ENCODE data around the gene AAMP.

The AAMP gene

GRCh38 chr2:218286570-218287459, 16.9 kb upstream of the AAMP start:
- Mint-ChIP-seq H3K4me3 (peak overlapping the region; percentile 92), H3K36me3 (no peaks in the 10 kb centered on the region), H3K27me3 (no peaks in the 10 kb centered on the region), H3K9me3 (ENCODE audit: low read depth) (no peaks in the 10 kb centered on the region), H3K27ac (peak overlapping the region; percentile 98), H3K4me1 (ENCODE audit: low read depth) (peaks cover 85% of the 10 kb centered on the region)

GRCh38 chr2:218285604-218286003, 15.7 kb upstream of the AAMP start:
- Mint-ChIP-seq H3K27me3 (no peaks in the 10 kb centered on the region), H3K4me1 (ENCODE audit: low read depth) (peaks cover 80% of the 10 kb centered on the region), H3K9me3 (ENCODE audit: low read depth) (no peaks in the 10 kb centered on the region), H3K4me3 (peak overlapping the region; percentile 92), H3K27ac (peak overlapping the region; percentile 98), H3K36me3 (no peaks in the 10 kb centered on the region)

- peaks cover 66% of the 10 kb centered on the region for H3K4me1 Mint-ChIP-seq (ENCODE audit: low read depth)
- H3K4me3 Mint-ChIP-seq, result peak overlapping the region; percentile 92
- peak overlapping the region; percentile 98 for H3K27ac Mint-ChIP-seq
- no peaks in the 10 kb centered on the region for H3K27me3 Mint-ChIP-seq
- no peaks in the 10 kb centered on the region for H3K9me3 Mint-ChIP-seq (ENCODE audit: low read depth)
- H3K36me3 Mint-ChIP-seq, result peaks cover 2% of the 10 kb centered on the region
Measured at GRCh38 chr2:218284106-218284811, 14.3 kb upstream of the AAMP start.

GRCh38 chr2:218282173-218282991, 12.4 kb upstream of the AAMP start:
- H3K27ac Mint-ChIP-seq, result peak overlapping the region; percentile 50
- H3K27me3 Mint-ChIP-seq, result no peaks in the 10 kb centered on the region
- peaks cover 50% of the 10 kb centered on the region for H3K4me1 Mint-ChIP-seq (ENCODE audit: low read depth)
- no peak overlapping the region for H3K4me3 Mint-ChIP-seq
- peaks cover 2% of the 10 kb centered on the region for H3K36me3 Mint-ChIP-seq
- no peaks in the 10 kb centered on the region for H3K9me3 Mint-ChIP-seq (ENCODE audit: low read depth)

GRCh38 chr2:218281449-218281848, 11.5 kb upstream of the AAMP start:
- Mint-ChIP-seq H3K9me3 (ENCODE audit: low read depth) (no peaks in the 10 kb centered on the region), H3K27me3 (no peaks in the 10 kb centered on the region), H3K27ac (peak overlapping the region; percentile 90), H3K36me3 (peaks cover 2% of the 10 kb centered on the region), H3K4me3 (no peak overlapping the region), H3K4me1 (ENCODE audit: low read depth) (peaks cover 41% of the 10 kb centered on the region)

GRCh38 chr2:218280260-218280870, 10.4 kb upstream of the AAMP start:
- Mint-ChIP-seq H3K27me3 (no peaks in the 10 kb centered on the region), H3K4me1 (ENCODE audit: low read depth) (peaks cover 30% of the 10 kb centered on the region), H3K27ac (peak overlapping the region; percentile 68), H3K36me3 (peaks cover 2% of the 10 kb centered on the region), H3K4me3 (no peak overlapping the region), H3K9me3 (ENCODE audit: low read depth) (no peaks in the 10 kb centered on the region)

GRCh38 chr2:218278531-218279360, 8.8 kb upstream of the AAMP start:
- H3K27me3 Mint-ChIP-seq, result no peaks in the 10 kb centered on the region
- peaks cover 2% of the 10 kb centered on the region for H3K36me3 Mint-ChIP-seq
- H3K4me3 Mint-ChIP-seq, result no peak overlapping the region
- no peaks in the 10 kb centered on the region for H3K9me3 Mint-ChIP-seq (ENCODE audit: low read depth)
- H3K4me1 Mint-ChIP-seq (ENCODE audit: low read depth), result peaks cover 18% of the 10 kb centered on the region
- H3K27ac Mint-ChIP-seq, result peak overlapping the region; percentile 16

GRCh38 chr2:218277921-218278320, 8.0 kb upstream of the AAMP start:
- Mint-ChIP-seq H3K4me1 (ENCODE audit: low read depth) (peaks cover 14% of the 10 kb centered on the region), H3K4me3 (no peak overlapping the region), H3K9me3 (ENCODE audit: low read depth) (no peaks in the 10 kb centered on the region), H3K27me3 (no peaks in the 10 kb centered on the region), H3K27ac (no peak overlapping the region), H3K36me3 (peaks cover 2% of the 10 kb centered on the region)

GRCh38 chr2:218276986-218277755, 7.2 kb upstream of the AAMP start:
- Mint-ChIP-seq H3K4me3 (no peak overlapping the region), H3K4me1 (ENCODE audit: low read depth) (peaks cover 13% of the 10 kb centered on the region), H3K27me3 (no peaks in the 10 kb centered on the region), H3K27ac (peak overlapping the region; percentile 50), H3K9me3 (ENCODE audit: low read depth) (no peaks in the 10 kb centered on the region), H3K36me3 (peaks cover 2% of the 10 kb centered on the region)

GRCh38 chr2:218275371-218276072, 5.6 kb upstream of the AAMP start:
- peaks cover 2% of the 10 kb centered on the region for H3K36me3 Mint-ChIP-seq
- peak overlapping the region; percentile 50 for H3K27ac Mint-ChIP-seq
- H3K9me3 Mint-ChIP-seq (ENCODE audit: low read depth), result no peaks in the 10 kb centered on the region
- no peaks in the 10 kb centered on the region for H3K27me3 Mint-ChIP-seq
- H3K4me1 Mint-ChIP-seq (ENCODE audit: low read depth), result peaks cover 25% of the 10 kb centered on the region
- H3K4me3 Mint-ChIP-seq, result no peak overlapping the region

GRCh38 chr2:218274586-218274985, 4.6 kb upstream of the AAMP start:
- no peaks in the 10 kb centered on the region for H3K27me3 Mint-ChIP-seq
- H3K4me3 Mint-ChIP-seq, result no peak overlapping the region
- peaks cover 30% of the 10 kb centered on the region for H3K4me1 Mint-ChIP-seq (ENCODE audit: low read depth)
- H3K9me3 Mint-ChIP-seq (ENCODE audit: low read depth), result no peaks in the 10 kb centered on the region
- no peaks in the 10 kb centered on the region for H3K36me3 Mint-ChIP-seq
- peak overlapping the region; percentile 34 for H3K27ac Mint-ChIP-seq

GRCh38 chr2:218273908-218274249, 3.9 kb upstream of the AAMP start:
- Mint-ChIP-seq H3K9me3 (ENCODE audit: low read depth) (no peaks in the 10 kb centered on the region), H3K36me3 (peaks cover 4% of the 10 kb centered on the region), H3K4me3 (no peak overlapping the region), H3K4me1 (ENCODE audit: low read depth) (peaks cover 35% of the 10 kb centered on the region), H3K27me3 (no peaks in the 10 kb centered on the region), H3K27ac (peak overlapping the region; percentile 34)

Measured in activated naive CD8-positive, alpha-beta T cell (primary cell).